HEK293 (cell line): ENCODE measurements around the gene STX2.

Experiments used
- CTCF ChIP-seq: fragments of 450-650 bp; formaldehyde crosslinking; IDR thresholded peaks from 2 replicates; pipeline ENCODE4 v1.5.1; 2016; ENCODE audit warnings: missing biosample characterization, missing genetic modification characterization
- REST ChIP-seq: fragments of 450-650 bp; formaldehyde crosslinking; IDR thresholded peaks from 2 replicates; pipeline ENCODE4 v1.5.1; 2016; ENCODE audit warnings: missing biosample characterization, missing genetic modification characterization
- TRIM28 ChIP-seq: IDR thresholded peaks from 2 replicates; pipeline ENCODE4 v1.6.1; 2011; ENCODE audit warnings: low read length, control low read depth, borderline replicate concordance
- ZBTB7A ChIP-seq: fragments of 450-650 bp; formaldehyde crosslinking; IDR thresholded peaks from 2 replicates; pipeline ENCODE4 v1.5.1; 2016; ENCODE audit warnings: low read depth, missing biosample characterization, missing genetic modification characterization
- ZNF10 ChIP-seq: fragments of 450-650 bp; formaldehyde crosslinking; IDR thresholded peaks from 2 replicates; pipeline ENCODE4 v1.5.1; 2017; ENCODE audit warnings: missing biosample characterization, missing genetic modification characterization
- ZNF2 ChIP-seq: fragments of 450-650 bp; formaldehyde crosslinking; IDR thresholded peaks from 2 replicates; pipeline ENCODE4 v1.5.1; 2016; ENCODE audit warnings: missing biosample characterization, missing genetic modification characterization
- ZNF248 ChIP-seq: fragments of 450-650 bp; formaldehyde crosslinking; IDR thresholded peaks from 2 replicates; pipeline ENCODE4 v1.5.1; 2017; ENCODE audit warnings: missing biosample characterization, missing genetic modification characterization
- ZNF26 ChIP-seq: fragments of 450-650 bp; formaldehyde crosslinking; IDR thresholded peaks from 2 replicates; pipeline ENCODE4 v1.5.1; 2016; ENCODE audit warnings: missing biosample characterization, missing genetic modification characterization
- ZNF341 ChIP-seq: fragments of 450-650 bp; formaldehyde crosslinking; IDR thresholded peaks from 2 replicates; pipeline ENCODE4; 2016; ENCODE audit warnings: low read depth, missing biosample characterization, missing genetic modification characterization
- ZNF558 ChIP-seq: fragments of 450-650 bp; formaldehyde crosslinking; IDR thresholded peaks from 2 replicates; pipeline ENCODE4 v1.5.1; 2016; ENCODE audit warnings: missing biosample characterization, missing genetic modification characterization
- ZNF585B ChIP-seq: fragments of 450-650 bp; formaldehyde crosslinking; IDR thresholded peaks from 2 replicates; pipeline ENCODE4 v1.5.1; 2016; ENCODE audit warnings: missing biosample characterization, missing genetic modification characterization
- ZSCAN16 ChIP-seq: fragments of 450-650 bp; formaldehyde crosslinking; IDR thresholded peaks from 2 replicates; pipeline ENCODE4 v1.5.1; 2016; ENCODE audit warnings: missing biosample characterization, missing genetic modification characterization

- TF ChIP-seq ZNF341 (tag by site-specific recombination) = no peak
- TF ChIP-seq CTCF (tag by site-specific recombination) = no peak
- TF ChIP-seq ZBTB7A (tag by site-specific recombination) = no peak
- TF ChIP-seq ZNF2 (tag by site-specific recombination) = no peak
- TF ChIP-seq TRIM28 = no peak
- no peak for TF ChIP-seq ZNF558 (tag by site-specific recombination)
- no peak for TF ChIP-seq REST
- no peak for TF ChIP-seq ZSCAN16 (tag by site-specific recombination)
- no peak for TF ChIP-seq ZNF10
- TF ChIP-seq ZNF248 = no peak
- no peak for TF ChIP-seq ZNF26 (tag by site-specific recombination)
- no peak for TF ChIP-seq ZNF585B
Measured at GRCh38 chr12:130859161-130859560, 20.1 kb upstream of the STX2 start.
